Endothelial cell of umbilical vein (primary cell): Measurements from ENCODE around the gene ZNF581. TPM values are rescaled to one million over a fixed set of nuclear protein-coding genes. Genes with fewer than 3 reads are reported as not detected.

Experiments used
- BruUV-seq: library from RNA; stranded (reverse); fragments of 400-500 nt; replicated peaks from 2 replicates; lab custom pipeline; 2021; lab: Mats Ljungman, UMichigan
- CTCF ChIA-PET: fragments of 300-600, 350-600 bp; sonication (Branson Sonifier 250); formaldehyde crosslinking; loops from one replicate; lab custom pipeline; 2021; ENCODE audit warnings: antibody characterized with exemption, inconsistent platforms; lab: Charles Lee
- POLR2A ChIA-PET: fragments of 300-600, 350-600 bp; sonication (Branson Sonifier 250); formaldehyde crosslinking; loops from one replicate; lab custom pipeline; 2021; ENCODE audit warnings: antibody characterized with exemption, inconsistent platforms; lab: Charles Lee
- DNase-seq: peaks from one replicate; pipeline ENCODE4 v3.0.0-alpha.2; 2011; ENCODE audit warnings: low read depth, low spot score
- FAIRE-seq: peaks from 2 replicates; lab custom pipeline; 2011; peaks lifted over from hg19 to GRCh38; lab: Jason Lieb, UNC
- H2AFZ ChIP-seq: 2 replicates; pipeline ENCODE4 v1.6.0; 2012; ENCODE audit warnings: low read depth, low read length, control low read depth, inconsistent platforms
- H3K27ac ChIP-seq: 2 replicates; pipeline ENCODE4 v1.5.1; 2011; ENCODE audit warnings: low read depth, mild to moderate bottlenecking, control low read depth, low read length, moderate library complexity; ENCODE audit not compliant: insufficient read depth
- H3K27me3 ChIP-seq, 2 experiments: 2 replicates each; pipeline versions ENCODE4 v1.6.0 to v1.6.1; 2011; ENCODE audit warnings: low read length in 2 of 2, mixed read lengths in 1 of 2; ENCODE audit not compliant: control insufficient read depth in 2 of 2, insufficient read depth in 2 of 2
- H3K36me3 ChIP-seq, 2 experiments: 2 replicates in 1 of 2; 3 replicates in 1 of 2; pipeline ENCODE4 v1.5.1; 2011; ENCODE audit warnings: low read length in 2 of 2, mild to moderate bottlenecking in 1 of 2, moderate library complexity in 1 of 2; ENCODE audit not compliant: control insufficient read depth in 2 of 2, insufficient read depth in 2 of 2; ENCODE audit errors: extremely low read depth in 1 of 2
- H3K4me1 ChIP-seq: 3 replicates; pipeline ENCODE4 v1.5.1; 2011; ENCODE audit warnings: mild to moderate bottlenecking, low read length; ENCODE audit not compliant: control insufficient read depth, insufficient read depth; ENCODE audit errors: extremely low read depth
- H3K4me2 ChIP-seq: 2 replicates; pipeline ENCODE4 v1.6.1; 2011; ENCODE audit warnings: low read length, control low read depth, mixed read lengths; ENCODE audit not compliant: insufficient read depth
- H3K4me3 ChIP-seq, 3 experiments: fragments of 200-600 bp in 1 of 3; sonication (generic), shearing (Covaris generic) in 1 of 3; replicated peaks in 1 of 3; 2 replicates each; pipeline ENCODE4 v1.5.1; 2011 to 2016; ENCODE audit warnings: control low read depth in 3 of 3, low read length in 3 of 3, mild to moderate bottlenecking in 2 of 3, inconsistent platforms in 1 of 3, low read depth in 1 of 3, moderate library complexity in 1 of 3; ENCODE audit not compliant: insufficient read depth in 1 of 3
- H3K79me2 ChIP-seq: 2 replicates; pipeline ENCODE4 v1.6.0; 2012; ENCODE audit warnings: low read length, inconsistent platforms; ENCODE audit not compliant: control insufficient read depth, insufficient read depth
- H3K9ac ChIP-seq: replicated peaks from 2 replicates; pipeline ENCODE3; 2011; ENCODE audit warnings: low read length, control low read depth; ENCODE audit not compliant: insufficient read depth; ENCODE audit errors: extremely low read depth
- H3K9me1 ChIP-seq: replicated peaks from 3 replicates; pipeline ENCODE4 v1.6.0; 2011; ENCODE audit warnings: mild to moderate bottlenecking, low read length; ENCODE audit not compliant: control insufficient read depth, insufficient read depth; ENCODE audit errors: extremely low read depth
- H3K9me3 ChIP-seq: replicated peaks from 2 replicates; pipeline ENCODE4 v1.5.1; 2012; ENCODE audit warnings: low read length, inconsistent platforms; ENCODE audit not compliant: control insufficient read depth, insufficient read depth
- H4K20me1 ChIP-seq: replicated peaks from 2 replicates; pipeline ENCODE3; 2011; ENCODE audit warnings: mild to moderate bottlenecking, low read length; ENCODE audit not compliant: control insufficient read depth, insufficient read depth; ENCODE audit errors: extremely low read depth
- CTCF ChIP-seq, 2 donors: IDR thresholded peaks; 1 replicate in 1 of 2; 2 replicates in 1 of 2; pipeline ENCODE4 v1.5.1; 2011; ENCODE audit warnings: low read length in 2 of 2, mild to moderate bottlenecking in 2 of 2, moderate library complexity in 2 of 2, control low read depth in 1 of 2, inconsistent platforms in 1 of 2, low read depth in 1 of 2; ENCODE audit not compliant: insufficient read depth in 1 of 2; ENCODE audit errors: extremely low read depth in 1 of 2
- EZH2 ChIP-seq: IDR thresholded peaks from 2 replicates; pipeline ENCODE4 v1.6.1; 2012; ENCODE audit warnings: borderline replicate concordance, low read depth, mild to moderate bottlenecking, moderate library complexity, low read length, inconsistent platforms; ENCODE audit not compliant: severe bottlenecking
- FOS ChIP-seq: IDR thresholded peaks from 2 replicates; pipeline ENCODE4 v1.6.1; 2011; ENCODE audit warnings: mild to moderate bottlenecking, low read length, moderate library complexity, borderline replicate concordance; ENCODE audit not compliant: insufficient read depth
- GATA2 ChIP-seq: IDR thresholded peaks from 2 replicates; pipeline ENCODE4 v1.7.0; 2011; ENCODE audit warnings: low read depth, mild to moderate bottlenecking, moderate library complexity, mixed read lengths, low read length; ENCODE audit not compliant: insufficient read length, insufficient read depth
- JUN ChIP-seq: IDR thresholded peaks from 2 replicates; pipeline ENCODE4 v1.6.1; 2011; ENCODE audit warnings: borderline replicate concordance, low read depth; ENCODE audit not compliant: insufficient read length, insufficient read depth
- MAX ChIP-seq: IDR thresholded peaks from 2 replicates; pipeline ENCODE4 v1.6.1; 2011; ENCODE audit not compliant: insufficient read depth, insufficient read length
- MYC ChIP-seq: IDR thresholded peaks from one replicate; pipeline ENCODE4 v1.6.1; 2011; ENCODE audit warnings: mild to moderate bottlenecking, low read depth, low read length
- POLR2A ChIP-seq: IDR thresholded peaks from 2 replicates; pipeline ENCODE4 v1.6.1; 2012; ENCODE audit warnings: low read depth, mild to moderate bottlenecking, control low read depth, low read length
- POLR2AphosphoS5 ChIP-seq: IDR thresholded peaks from 2 replicates; pipeline ENCODE4 v1.6.1; 2012; ENCODE audit warnings: low read depth, mild to moderate bottlenecking, control low read depth, low read length, moderate library complexity; ENCODE audit not compliant: insufficient read depth
- dilution Hi-C: fragments of 300-500 bp; cut with MboI; formaldehyde crosslinking; loops from one replicate; pipeline ENCODE4 v1.15.0; 2019; ENCODE audit warnings: low sequenced_read_pairs; ENCODE audit not compliant: extremely low pct_ligation_motif_present
- intact Hi-C: fragments of 100-400 bp; cut with micrococcal nuclease; formaldehyde crosslinking; loops from one replicate; pipeline ENCODE4 v1.10.0; 2022
- polyA plus RNA-seq, 4 experiments: library from polyadenylated mRNA; depleted of rRNA in 3 of 4; stranded (reverse) in 3 of 4; unstranded in 1 of 4; fragments of >200 nt; gene quantifications; 2 replicates each; pipeline versions ENCODE4 v1.2.1 to v1.2.3, GENCODE V29; 2011 to 2012; ENCODE audit warnings: missing spikeins in 1 of 4
- total RNA-seq: library from RNA; stranded (reverse); gene quantifications from 2 replicates; pipeline ENCODE4 v1.2.3, GENCODE V29; 2021

ZNF581 gene
- total and polyA plus RNA-seq, 2 donors (not counting 3 experiments of a cell fraction or from before 2014, with no cell fraction given): 31.4 to 32.3 TPM

GRCh38 chr19:55671054-55671378, 27.6 kb downstream of the ZNF581 start:
- peaks cover 5% of the 10 kb centered on the region for H4K20me1 ChIP-seq
- CTCF ChIA-PET: interaction anchor here (1.0 to 3.8 kb wide), 13 partner anchors 11 to 662 kb away, joined by 3 to 52 read pairs (median 6); partner anchors contain the start of genes CCDC106, U2AF2 and ZNF784
- no peaks in the 10 kb centered on the region for H3K9me1 ChIP-seq
- no TSS peak for BruUV-seq
- no peak overlapping the region for H2AFZ ChIP-seq
- H3K36me3 ChIP-seq: peaks cover 18 to 44% of the 10 kb centered on the region in 2 experiments
- FAIRE-seq (no peak), DNase-seq (no peak)
- H3K27me3 ChIP-seq: no peaks in the 10 kb centered on the region
- POLR2A ChIA-PET: interaction anchor here (0.9 to 1.0 kb wide), 2 partner anchors 14 to 17 kb away, joined by 3 to 5 read pairs; no protein-coding TSS in a partner anchor
- TF ChIP-seq MAX (no peak), CTCF (IDR thresholded peaks at IDR 0.05; ENCODE audit: extremely low read depth in 1 of 2, insufficient read depth in 1 of 2, low read depth in 1 of 2, low read length in 2 of 2) (no peak), POLR2A (no peak), POLR2AphosphoS5 (no peak), FOS (no peak), JUN (no peak), MYC (no peak), EZH2 (no peak), GATA2 (no peak)
- H3K79me2 ChIP-seq: peaks cover 78% of the 10 kb centered on the region
- peaks cover 11% of the 10 kb centered on the region for H3K4me1 ChIP-seq
- no peak overlapping the region for H3K27ac ChIP-seq
- no peak overlapping the region for H3K4me3 ChIP-seq
- no peak overlapping the region for H3K9ac ChIP-seq
- H3K4me2 ChIP-seq: no peak overlapping the region
- no peaks in the 10 kb centered on the region for H3K9me3 ChIP-seq
- intact Hi-C loops: loop anchor here (1.0 kb wide), 1 partner anchor 39 kb away; no protein-coding TSS in a partner anchor
- dilution Hi-C loops: no loop called here
